GM21825 (cell line): Measurements from ENCODE around the gene MPPED2.

ENCODE experiments used
- ATAC-seq: cut with Tn5 transposase; IDR thresholded peaks from one replicate; pipeline ENCODE4 v1.9.1; 2021; ENCODE audit warnings: mild to moderate bottlenecking, moderate library complexity; ENCODE audit not compliant: unreplicated experiment

The MPPED2 gene

DNA sequence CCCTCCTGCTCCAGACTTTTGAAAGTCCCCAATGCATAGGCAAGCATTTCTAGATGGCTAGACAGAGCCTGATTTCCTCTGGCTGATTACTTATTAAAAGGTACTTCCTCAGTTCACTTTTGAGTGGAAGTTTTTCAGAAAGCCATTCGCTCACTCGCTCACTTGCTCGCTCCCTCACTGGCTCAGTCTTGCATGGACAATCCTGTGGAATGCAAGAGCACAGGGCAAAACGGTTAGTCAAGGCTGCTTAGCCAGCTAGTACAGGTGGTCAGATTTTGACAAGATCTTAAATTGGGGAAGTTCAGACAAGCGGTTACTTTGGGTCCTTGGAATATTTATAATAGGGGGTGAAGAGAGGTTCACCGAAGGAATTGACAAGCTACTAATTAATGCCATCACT, 162.3 kb downstream of the MPPED2 start:
- no peak for ATAC-seq

DNA sequence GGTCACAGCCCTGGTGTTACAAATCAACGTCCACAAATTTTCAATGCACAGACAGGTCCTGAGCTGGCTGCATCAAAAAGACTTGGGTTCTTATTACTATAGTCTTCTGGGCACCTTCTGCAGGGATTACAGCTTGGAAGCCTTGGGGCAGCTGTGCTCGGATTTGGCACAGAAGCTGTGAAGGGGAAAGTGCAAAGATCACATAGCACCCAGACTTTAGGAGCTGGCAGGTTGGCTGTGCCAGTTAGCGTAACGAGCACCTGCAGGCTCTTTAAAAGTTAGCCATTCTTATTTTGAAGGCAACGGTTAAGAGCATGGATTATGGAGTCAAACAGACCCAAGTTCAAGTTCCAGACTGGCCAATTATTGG, 162.9 kb downstream of the MPPED2 start:
- ATAC-seq = no peak

DNA sequence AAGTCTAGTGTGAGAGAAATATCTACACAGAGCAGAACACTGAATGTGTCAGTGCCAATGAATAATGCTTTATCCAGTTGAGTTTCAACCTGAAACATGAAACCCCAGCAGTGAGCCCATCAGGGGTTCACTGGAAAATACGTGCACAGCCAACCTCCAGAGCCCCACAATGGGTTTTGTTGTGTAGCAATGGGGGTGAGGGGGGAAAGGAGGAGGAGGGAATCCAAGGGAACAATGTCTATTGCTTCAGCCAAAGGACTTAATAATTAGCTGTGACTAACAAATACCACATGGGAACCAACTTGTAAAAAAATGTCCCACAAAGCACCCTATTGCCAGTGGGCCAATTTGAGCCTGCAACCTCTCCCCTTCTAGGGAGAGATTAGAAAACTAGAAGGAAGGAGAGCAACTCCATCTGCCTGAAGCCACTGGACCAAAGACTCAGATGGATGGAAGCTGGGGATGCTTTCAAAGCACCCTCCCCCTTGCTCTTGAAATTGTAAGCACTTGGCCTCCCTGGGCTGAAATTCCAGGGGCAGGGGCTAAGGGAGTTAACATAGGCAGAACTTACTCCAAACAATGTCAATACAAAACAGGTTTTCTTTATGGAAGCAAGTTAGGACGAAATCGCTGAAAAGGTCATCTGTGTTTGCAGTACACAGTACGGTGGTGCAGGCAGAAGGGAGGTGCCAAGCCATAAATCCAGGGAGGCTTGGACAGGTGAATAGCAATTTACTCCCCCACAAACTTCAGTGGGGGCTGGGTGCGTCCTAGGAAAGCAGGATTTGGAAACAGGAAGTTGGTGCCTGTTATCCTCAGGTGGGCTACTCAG, 163.5 kb downstream of the MPPED2 start:
- no peak for ATAC-seq

DNA sequence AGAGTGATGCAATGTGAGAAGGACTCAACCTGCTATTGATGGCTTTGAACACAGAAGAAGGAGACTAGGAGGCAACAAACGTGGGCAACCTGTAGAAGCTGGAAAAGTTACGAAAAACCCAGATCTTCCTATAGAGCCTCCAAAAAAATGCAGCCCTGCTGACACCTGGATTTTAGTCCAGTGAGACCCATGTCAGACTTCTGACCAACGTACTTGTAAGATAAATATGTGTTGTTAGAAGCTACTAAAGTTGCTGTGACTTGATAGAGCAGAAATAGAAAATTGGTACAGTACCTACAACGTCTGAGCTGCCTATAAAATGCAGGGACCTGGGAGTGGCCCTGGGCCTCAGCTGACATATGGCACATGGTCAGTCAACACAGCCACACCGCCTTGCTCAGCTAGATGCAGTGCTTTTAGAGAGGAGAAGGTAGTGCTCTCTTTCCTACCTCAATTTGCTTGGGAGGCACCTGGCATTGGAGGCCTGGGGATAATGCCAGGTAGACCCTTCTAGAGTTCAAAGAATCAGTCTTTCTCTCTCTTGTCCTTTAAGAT, 165.8 kb downstream of the MPPED2 start:
- ATAC-seq = no peak

DNA sequence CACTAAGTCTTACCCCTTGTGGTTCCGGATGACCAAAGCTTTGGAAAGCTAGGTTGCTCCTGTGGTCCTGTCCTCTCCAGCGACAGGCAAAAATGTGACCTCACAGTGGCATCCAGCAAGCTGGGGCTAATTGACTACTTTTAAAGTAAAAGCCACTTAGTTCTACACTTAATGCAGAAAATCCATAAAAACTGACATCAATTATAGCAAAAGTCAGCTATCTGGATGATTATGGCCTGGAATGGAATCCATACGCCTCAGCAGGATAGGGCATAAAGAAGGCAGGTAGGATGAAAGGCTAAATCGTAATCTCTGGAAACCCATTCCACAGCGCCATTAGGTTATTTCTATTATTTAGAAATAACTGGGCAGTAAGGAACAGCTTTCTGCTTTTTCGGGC, 171.3 kb downstream of the MPPED2 start:
- ATAC-seq = no peak

DNA sequence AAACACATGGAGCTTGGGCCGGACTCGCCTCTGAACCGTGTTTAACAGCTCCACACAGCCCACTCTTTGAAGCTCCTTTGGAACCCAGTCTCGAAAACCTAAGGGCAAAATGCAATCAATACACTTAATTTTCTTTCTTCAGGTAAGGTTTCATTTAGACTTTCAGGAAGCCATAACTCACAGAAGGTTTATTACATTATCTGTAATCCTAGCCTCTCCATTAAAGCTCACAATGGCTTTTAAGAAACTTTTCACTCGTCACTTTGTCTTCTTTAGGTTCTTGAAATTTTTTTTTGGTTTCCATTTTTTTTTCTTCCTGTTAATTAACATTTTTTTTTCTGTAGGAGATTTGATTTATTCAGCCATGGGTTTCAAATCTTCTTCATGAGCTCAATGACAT, 171.9 kb downstream of the MPPED2 start:
- no peak for ATAC-seq

DNA sequence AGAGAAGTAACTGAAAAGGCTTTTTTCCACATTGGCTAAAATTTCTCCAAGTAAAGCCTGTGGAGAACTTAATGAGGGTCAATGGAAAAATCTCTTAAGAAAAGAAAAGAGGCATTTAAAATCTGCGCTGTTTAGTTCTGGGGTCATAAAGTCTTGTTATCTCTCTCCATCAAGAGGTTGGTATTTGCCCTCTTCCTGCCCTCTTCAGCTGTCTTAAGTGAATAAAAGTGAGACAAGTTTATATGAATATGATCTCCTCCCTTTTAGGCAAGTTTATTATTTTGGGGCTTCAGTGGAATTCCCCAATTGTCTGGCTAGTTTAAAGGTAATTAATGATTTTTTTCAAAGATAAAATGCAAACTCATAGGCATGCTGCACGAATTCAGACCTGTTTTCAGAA, 173.6 kb downstream of the MPPED2 start:
- ATAC-seq = no peak

DNA sequence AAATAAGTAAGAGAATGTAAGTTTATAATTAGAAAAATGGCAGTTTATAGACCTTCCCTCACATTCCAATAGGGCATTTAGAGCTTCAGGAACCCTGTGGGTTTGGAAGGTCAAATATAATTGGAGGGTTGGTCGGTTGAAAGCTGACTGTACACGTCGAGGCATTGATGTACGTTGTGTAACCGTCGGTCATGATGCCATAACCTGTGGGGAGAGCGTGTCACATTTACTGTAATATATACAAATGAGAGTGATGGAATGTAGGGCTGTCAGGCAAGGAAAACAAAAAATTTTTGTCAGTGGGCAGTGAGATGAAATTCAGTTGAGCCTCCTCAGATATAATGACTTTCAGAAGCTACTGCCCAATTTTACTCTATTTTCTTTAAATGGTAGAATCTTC, 174.8 kb downstream of the MPPED2 start:
- no peak for ATAC-seq

DNA sequence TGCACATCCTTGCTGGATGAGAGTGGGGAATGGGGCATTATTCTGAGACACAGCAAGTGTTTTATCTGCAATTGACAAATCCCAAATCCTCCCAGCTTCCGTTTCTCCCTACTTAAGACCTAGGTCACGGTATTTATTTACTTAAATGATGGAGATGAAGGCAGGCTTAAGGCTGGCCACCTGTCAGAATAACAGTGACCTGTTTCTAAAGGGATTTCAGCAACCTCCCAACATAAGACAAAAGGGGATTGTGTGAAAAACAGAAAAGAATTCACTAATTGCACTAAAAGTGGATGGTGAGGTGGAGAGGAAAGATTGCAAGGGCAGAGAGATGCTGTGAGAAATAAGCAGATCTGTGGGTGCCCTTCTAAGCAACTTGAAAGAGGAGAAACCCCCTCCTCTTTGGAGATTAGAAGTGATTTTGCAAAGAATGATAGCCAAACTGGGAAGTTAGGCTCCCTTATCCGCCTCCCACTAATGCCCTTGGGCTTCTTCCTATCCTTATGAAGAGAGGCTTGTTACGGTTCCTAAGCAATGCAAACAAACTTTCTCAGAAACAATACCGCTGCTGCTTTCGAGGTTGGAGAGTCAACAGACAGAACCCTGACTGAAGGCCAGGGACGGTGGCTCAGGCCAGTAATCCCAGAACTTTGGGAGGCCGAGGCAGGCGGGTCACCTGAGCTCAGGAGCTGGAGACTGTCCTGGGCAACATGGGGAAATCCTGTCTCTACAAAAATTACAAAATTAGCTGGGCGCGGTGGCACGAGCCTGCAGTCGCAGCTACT, 179.0 kb downstream of the MPPED2 start:
- ATAC-seq = no peak

DNA sequence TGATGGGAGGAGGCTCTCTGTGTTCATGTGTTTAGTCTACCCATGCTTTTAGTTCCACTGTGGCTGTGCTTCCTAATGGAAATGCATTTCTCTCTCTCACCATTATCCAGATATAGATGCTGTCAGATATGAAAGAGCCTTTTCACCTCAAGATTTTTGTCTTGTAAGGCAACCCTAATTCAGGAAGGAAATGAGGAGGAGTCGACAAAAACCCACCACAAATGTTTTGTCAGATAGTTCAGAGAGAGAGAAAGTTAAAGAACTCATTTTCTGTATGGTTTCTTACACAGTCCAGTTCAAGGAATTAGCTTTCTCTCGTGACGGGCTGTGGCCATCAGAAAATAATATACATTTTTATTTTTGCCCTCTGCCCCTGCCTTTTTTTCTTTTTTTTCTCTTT, 180.8 kb downstream of the MPPED2 start:
- no peak for ATAC-seq

DNA sequence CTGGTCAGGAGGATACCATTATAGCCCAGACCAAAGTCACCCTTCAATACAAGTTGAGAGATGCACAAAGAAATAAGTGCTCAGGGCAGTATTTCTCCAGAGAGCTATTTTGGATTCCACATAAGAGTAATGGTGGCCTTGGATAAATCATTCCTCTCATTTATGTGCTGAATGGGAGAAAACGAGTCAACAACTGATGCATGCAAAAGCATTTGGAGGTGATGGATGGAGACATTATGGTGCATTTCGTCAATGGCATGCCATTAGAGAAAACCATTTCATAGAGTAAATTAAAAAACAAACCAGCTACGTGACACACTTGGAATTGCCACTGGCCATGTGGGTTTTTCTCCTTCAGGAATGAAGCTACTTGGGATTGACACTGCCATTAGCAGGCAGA, 182.0 kb downstream of the MPPED2 start:
- ATAC-seq = no peak

DNA sequence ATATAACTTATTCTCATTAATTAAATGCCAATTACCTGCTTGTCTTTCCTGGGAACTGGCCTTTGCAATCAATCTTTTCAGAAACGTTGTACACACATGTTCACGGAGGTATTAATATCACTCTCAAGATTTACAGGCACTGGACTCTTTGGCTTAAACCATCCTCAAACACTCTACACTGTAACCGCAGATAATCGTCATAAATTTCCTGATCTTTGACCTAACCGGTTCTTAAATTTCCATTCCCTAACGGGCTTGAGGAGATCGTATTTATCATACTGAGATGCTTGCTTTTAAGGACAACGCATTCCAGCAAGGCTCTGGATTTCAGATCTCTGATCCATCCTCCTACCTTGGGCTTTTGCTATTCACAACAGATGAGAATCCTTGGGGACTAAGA, 190.4 kb downstream of the MPPED2 start:
- ATAC-seq = no peak

DNA sequence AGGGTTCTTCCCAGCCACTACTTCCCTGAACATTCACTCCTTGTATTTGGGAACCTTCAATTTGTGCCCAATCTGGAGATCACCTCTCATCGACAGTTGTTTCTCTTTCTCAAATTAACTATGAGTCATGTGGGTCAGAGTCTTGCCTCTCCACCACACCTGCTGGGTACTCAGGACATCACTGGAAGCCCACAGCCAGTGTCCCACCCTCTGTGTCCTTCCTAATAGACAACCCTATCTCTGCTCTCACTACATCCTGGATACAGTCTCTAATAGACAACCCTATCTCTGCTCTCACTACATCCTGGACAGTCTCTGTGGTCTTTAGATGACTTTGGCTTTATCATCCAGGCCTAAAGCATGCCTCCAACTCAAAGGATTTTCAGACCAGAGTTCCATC, 193.1 kb downstream of the MPPED2 start:
- ATAC-seq = no peak

DNA sequence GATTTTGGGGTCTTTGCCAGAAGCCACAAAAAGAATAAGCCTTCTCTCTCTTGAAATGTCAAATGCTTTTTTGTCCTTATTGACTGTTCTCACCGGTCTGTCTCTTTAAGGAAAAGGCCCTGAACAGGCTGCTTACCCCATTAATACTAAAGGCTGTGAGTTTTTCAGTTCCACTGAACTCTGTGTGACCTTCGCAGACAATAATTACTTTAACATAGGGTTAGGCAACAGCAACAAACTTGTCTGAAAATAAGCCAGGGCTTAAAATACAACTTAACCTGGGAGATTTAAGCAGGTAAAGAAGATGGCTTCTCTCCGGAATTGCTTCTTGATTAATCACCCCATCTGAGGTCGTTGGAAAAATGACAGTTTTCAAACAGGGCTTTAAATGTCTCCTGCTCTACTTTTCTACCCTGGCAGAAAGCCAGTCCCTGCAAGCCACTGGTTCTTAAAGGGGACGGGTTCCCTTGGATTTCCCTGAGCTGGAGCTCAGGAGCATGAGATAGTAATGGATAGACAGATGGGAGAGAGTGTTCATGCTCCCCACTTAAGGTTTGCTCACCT, 193.8 kb downstream of the MPPED2 start:
- no peak for ATAC-seq

DNA sequence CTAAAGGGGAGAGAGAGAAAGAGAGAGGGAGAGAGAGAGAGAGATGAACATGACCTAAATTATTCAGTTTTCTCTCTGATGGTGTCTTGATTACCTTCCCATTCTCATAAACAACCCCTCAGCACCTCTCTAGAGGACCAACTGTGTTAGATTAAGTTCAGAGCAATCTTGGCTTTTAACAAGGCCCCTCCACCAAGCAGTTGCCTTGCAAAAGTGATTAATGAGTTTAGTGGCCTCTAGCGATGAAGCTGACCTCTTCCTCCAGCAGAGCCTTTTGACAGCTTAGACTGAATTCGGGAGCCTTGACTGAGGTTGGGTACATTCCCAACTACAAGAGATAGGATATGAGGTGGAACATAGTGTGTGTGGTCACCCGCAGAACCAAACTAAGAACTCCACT, 197.2 kb downstream of the MPPED2 start:
- no peak for ATAC-seq

DNA sequence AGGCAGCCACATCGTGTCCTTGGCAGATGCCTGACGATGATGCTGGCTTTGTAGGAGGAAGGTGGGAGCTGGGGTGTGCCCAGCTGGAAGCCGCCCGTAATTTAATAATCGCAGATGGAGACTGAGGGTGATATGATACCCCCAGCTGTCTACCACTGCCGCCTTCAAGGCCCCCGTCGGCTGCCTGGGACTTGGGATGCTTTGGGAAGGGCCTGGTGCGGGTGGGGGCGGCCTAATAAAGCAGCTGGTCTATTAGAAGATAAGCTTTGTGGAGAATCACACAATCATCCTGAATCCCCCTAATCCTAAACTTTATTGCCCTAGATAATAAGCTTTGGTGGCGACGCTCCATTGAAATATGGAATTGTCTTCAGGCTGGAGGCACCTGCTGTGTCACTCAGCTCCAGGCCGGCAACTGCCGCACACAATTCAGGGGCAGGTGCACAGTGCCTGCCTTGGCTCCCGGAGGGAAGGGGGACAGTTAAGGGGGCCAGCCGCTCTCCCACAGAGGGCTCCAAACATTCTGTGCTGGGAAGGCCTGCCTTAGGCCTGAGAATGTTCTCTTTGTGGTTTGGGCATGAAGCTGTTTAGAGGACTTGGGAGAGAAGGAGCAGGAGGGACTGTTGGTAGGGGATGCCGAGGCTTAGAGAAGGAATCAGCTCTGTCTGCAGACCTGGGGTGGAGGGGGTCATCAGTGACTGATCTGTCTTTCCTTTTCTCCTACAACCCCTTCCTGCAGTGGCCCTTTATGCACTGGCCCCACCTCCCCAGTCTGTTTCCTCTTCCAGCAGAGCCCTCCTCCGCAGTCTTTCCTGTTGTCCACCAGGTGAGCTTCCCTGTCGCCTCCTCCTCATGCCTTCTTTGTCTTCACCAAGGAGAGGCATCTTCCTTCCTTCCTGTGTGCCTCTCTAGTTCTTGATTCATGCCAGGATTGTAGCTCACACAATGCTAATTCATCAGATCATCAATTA, 198.0 kb downstream of the MPPED2 start:
- no peak for ATAC-seq

DNA sequence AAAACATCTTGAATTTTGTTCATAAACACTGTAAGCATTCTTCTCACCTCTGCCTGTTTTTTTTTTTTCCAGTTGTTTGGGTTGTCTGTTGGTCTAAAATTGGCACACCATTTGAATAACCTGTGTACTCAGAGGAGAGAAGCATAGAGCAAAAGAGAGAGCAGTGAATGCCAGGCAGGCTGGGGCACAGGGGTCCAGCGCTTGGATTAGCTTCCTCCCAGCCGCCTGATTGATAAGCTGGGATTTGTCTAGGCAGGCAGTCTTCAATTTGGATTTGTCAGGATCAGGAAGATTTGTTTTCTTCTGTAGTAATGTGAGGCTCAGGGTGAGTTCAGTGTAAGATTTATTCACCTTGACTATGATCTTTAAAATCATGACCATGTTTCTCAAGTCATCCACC, 204.3 kb downstream of the MPPED2 start:
- no peak for ATAC-seq

DNA sequence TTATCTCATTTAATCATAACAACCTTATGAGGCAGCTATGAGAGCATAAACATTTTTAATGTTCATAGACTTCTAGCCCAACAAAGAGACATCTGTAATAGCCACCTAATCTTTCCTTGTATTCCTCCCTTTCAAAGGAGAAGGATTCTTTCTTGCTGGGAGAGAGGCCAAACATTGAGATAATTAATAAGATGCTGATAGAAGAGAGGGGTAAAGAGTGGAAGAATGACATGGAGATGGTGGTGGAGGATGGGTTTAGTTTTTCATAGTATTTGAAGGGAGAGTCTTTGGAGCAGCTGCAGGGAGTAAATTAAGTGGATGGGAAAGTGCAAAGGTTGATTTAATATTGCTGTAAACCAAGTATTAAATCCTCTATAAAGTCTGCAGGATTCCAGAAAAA, 205.3 kb downstream of the MPPED2 start:
- ATAC-seq = no peak

DNA sequence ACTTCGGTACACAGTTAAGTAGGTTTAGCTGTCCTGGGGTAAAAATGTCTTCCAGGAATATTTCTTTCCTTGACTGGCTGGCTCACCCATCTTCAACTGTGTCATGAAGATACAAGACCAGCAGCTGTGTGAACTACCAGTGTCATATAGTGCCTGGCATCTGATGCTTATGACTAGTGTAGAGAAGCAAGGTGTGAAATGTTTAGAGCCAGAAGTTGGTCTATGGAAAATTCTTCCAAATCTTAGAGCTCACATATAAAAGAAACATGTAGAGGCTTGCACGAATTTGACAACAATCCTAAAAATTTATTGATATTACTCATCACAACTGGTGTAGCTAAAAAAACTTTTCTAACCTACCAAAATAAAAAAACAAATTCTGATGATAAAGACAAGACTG, 208.8 kb downstream of the MPPED2 start:
- no peak for ATAC-seq

DNA sequence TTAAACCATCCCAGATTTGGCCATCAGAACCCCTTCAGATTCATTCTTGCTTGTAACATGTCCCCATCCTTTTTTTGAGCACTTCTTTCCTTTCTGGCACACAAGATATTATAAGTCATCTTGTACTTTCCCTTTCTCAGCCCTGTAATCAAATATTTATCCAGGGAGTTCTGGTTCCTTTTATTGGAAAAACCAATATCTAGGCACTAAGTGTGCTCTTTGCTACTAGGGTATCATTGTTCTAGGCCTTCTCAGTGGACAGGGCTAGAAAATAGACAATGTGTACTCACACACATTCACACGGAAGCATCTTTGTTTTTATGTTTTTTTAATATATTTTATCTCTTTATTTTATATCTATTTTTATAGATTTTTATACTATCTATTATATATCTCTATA, 216.0 kb downstream of the MPPED2 start:
- ATAC-seq = no peak

DNA sequence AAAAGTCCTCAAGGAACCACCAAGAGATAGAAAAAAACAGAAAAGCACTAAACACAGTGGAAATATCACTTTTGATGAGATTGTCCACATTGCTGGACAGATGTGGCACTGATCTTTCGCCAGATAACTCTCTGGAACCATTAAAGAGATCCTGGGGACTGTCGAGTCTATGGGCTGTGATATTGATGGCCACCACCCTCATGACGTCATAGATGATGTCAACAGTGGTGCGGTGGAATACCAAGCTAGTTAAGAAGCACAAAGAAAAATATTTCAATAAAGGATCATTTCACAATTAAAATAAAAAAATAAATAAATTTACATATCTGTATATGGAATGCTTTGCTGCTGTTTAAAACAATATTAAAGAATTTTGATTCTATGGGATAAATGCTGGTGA, 217.8 kb downstream of the MPPED2 start:
- ATAC-seq = no peak
